Coronary artery (tissue), 2 donors: ENCODE data around the gene ZC3H18.

Experiments
- DNase-seq: peaks from one replicate; pipeline ENCODE4 v3.0.0-alpha.2; 2017; ENCODE audit warnings: low spot score
- H3K27ac ChIP-seq, 2 donors: fragments of 200-600 bp; sonication (generic); one replicate each; pipeline ENCODE4 v1.5.1; 2016 to 2019
- H3K4me3 ChIP-seq: fragments of 200-600 bp; sonication (generic); 2 replicates; pipeline ENCODE4 v1.5.1; 2016; ENCODE audit warnings: mild to moderate bottlenecking, moderate library complexity
- TF ChIP-seq, protein P1 (sequence below): fragments of 200-600 bp; sonication (generic); IDR thresholded peaks from one replicate; pipeline ENCODE4 v1.5.1; 2019; ENCODE audit warnings: antibody characterized with exemption

The ZC3H18 gene

DNA sequence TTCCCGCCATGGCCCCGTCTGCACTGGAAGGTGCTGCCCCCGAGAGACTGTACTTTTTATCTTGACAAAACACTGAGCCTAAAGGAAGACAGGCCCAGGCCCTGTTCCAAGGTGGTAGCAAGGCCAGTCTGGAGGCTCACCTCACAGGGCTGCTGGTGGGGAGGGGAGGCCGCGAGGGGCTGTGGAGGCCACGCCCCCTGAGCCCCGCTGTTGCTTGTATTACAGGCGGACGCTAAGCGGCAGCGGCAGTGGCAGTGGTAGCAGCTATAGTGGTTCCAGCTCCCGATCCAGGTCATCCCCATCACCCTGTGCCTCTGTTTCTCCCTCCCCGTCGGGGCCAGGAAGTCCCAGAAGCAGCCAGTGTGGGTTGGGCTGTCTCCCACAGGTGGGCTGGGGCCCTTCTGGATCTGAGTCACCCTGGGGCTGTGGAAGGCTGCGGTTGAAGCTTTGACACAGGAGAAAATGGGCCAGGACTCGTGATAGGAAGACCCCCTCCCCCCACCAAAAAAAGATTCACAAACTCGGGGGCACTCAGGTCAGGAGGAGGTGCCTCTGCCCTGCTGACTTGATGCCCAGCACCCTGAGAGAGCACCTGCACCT lies 54.9 kb downstream of the ZC3H18 start:
- no peak overlapping the region for H3K27ac ChIP-seq
- no peak overlapping the region for H3K4me3 ChIP-seq
- TF ChIP-seq, protein P1, sequence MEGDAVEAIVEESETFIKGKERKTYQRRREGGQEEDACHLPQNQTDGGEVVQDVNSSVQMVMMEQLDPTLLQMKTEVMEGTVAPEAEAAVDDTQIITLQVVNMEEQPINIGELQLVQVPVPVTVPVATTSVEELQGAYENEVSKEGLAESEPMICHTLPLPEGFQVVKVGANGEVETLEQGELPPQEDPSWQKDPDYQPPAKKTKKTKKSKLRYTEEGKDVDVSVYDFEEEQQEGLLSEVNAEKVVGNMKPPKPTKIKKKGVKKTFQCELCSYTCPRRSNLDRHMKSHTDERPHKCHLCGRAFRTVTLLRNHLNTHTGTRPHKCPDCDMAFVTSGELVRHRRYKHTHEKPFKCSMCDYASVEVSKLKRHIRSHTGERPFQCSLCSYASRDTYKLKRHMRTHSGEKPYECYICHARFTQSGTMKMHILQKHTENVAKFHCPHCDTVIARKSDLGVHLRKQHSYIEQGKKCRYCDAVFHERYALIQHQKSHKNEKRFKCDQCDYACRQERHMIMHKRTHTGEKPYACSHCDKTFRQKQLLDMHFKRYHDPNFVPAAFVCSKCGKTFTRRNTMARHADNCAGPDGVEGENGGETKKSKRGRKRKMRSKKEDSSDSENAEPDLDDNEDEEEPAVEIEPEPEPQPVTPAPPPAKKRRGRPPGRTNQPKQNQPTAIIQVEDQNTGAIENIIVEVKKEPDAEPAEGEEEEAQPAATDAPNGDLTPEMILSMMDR = no peak
- no peak for DNase-seq

DNA sequence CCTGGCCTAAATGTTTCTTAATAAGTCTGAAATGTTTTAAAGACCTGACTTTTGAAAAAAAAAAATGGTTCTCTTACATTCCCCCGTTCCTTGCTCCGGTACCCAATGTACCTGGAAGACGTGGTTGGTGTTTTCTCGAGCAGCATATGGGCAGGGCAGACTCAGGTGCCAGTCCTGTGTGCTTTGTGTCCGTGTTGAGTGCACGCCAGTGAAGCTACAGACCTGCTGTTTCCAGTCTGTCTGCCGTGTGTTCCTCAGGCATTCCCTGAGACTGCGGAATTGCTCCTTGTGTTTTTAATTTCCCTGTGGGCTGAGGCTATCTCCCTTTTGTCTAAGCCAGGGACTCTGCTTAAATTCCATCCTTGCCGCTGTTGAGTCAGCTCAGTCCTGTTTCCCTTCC lies 56.4 kb downstream of the ZC3H18 start:
- Histone ChIP-seq H3K4me3 (no peak overlapping the region), H3K27ac (no peak overlapping the region)
- DNase-seq = no peak
- TF ChIP-seq, protein P1 = no peak

DNA sequence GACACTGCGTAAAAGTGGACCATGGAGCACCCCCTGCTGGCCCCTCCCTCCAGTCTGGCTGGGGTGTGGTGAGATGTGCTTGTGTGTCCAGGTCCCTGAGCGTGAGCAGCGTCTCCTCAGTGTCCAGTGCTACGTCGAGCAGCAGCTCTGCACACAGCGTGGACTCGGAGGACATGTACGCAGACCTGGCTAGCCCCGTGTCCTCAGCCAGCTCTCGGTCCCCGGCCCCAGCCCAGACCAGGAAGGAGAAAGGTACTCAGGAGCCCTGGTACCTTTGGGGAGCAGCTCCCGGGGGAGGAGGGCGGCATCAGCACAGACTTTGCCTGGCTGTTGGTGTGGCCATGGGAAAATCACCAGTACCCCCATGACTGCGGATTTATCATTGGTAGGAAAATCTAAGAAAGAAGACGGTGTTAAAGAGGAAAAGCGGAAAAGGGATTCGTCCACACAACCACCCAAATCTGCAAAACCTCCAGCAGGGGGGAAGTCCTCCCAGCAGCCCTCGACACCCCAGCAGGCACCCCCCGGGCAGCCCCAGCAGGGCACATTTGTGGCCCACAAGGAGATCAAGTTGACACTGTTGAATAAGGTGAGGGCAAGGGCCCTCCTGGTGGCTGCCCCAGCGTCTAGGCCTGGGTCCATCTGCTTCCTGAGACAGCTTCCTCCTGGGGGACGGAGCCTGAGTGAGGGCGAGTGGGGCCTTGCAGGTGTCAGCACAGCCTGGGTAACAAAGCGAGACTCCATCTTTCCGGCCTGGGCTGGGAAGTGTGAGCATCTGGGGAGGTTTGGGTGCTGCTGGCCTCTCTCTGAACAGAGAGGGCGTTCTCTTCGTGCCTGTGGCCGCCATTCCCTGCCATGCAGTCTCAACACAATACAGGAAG lies 57.6 kb downstream of the ZC3H18 start:
- no peak overlapping the region for H3K27ac ChIP-seq
- DNase-seq = no peak
- no peak overlapping the region for H3K4me3 ChIP-seq
- TF ChIP-seq, protein P1 = no peak

DNA sequence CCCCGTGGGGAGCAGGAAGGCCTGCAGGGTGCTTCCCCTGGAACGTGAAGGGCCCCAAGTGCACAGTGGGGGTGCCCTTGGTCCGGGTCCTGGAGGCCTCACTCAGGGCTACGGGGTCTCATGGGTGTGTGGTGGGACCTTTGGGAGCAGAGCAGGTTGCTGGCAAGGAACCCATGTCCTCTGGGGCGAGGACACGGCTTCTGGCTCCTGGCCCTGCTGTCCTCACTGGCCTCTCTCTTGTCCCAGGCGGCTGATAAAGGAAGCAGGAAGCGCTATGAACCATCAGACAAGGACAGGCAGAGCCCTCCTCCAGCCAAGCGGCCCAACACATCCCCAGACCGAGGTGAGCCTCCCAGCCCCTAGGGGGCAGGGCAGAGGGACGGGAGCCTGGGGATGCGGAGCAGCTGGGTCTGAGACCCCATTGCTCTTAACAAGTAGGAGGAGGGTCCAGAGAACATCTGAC lies 58.3 kb downstream of the ZC3H18 start:
- TF ChIP-seq, protein P1 = no peak
- H3K4me3 ChIP-seq = no peak overlapping the region
- no peak overlapping the region for H3K27ac ChIP-seq
- no peak for DNase-seq

DNA sequence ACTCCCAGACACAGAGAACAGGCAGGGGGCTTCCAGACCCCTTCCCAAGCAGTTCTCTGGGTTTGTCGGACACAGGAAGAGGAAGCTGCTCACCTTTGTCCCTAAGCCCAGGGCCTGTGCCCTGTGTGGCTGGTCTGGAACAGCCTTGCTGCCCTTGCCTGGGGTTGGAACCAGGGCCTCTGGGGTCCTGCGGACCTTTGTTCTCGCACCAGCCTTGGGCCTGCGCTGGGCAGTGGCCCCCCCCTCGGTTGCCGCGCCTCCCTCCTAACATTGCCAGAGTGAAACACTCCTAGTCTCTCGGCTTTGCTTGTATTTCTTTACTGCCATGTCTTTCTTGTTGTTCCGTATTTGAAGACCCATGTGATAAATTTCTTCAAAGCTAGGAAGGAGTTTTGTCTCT lies 59.6 kb downstream of the ZC3H18 start:
- TF ChIP-seq, protein P1 = no peak
- H3K27ac ChIP-seq = no peak overlapping the region
- H3K4me3 ChIP-seq = no peak overlapping the region
- DNase-seq = no peak

DNA sequence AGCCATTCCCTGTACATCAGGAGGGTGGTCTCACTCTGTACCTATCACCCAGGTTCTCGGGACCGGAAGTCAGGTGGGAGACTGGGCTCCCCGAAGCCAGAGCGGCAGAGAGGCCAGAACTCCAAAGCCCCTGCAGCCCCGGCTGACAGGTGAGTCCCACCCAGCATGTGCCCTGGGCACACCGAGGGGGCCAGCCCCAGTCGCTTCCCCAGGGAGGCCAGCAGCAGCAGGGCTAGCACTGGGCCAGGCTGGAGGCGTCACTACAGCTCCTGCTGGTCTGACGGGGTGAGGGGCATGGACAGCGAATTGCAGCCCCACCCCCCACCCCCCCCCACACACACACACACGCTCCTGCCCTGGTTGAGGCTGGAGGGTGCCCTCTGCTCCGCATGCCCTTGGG lies 60.2 kb downstream of the ZC3H18 start:
- no peak overlapping the region for H3K27ac ChIP-seq
- no peak for DNase-seq
- no peak overlapping the region for H3K4me3 ChIP-seq
- TF ChIP-seq, protein P1 = no peak

DNA sequence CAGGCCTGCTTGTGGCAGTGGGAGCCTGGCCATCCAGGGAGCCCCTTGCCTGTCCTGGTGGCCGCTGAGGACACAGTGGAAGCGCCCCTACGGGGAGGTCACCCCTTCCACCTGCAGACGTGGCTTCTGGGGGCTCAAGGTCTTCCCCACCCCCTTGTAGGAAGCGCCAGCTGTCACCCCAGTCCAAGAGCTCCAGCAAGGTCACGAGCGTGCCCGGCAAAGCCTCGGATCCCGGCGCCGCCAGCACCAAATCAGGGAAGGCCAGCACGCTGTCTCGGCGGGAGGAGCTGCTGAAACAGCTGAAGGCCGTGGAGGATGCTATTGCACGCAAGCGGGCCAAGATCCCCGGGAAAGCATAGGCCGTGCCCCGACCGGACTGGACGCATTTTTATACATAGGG lies 60.7 kb downstream of the ZC3H18 start:
- Histone ChIP-seq H3K27ac (no peak overlapping the region), H3K4me3 (no peak overlapping the region)
- TF ChIP-seq, protein P1 = no peak
- DNase-seq = no peak
